T-cell (primary cell): ENCODE measurements around the gene MED27. TPM values are rescaled to one million over a fixed set of nuclear protein-coding genes. Genes with fewer than 3 reads are reported as not detected.

Experiments
- ATAC-seq, 4 experiments: fragments of 200-7000 bp in 3 of 4; fragments of 150-1000 bp in 1 of 4; cut with Tn5 transposase; replicated peaks in 1 of 4; 1 replicate in 3 of 4; 2 replicates in 1 of 4; pipeline ENCODE4 v1.10.0; 2021; ENCODE audit warnings: moderate library complexity in 3 of 4, mild to moderate bottlenecking in 2 of 4, moderate number of reproducible peaks in 1 of 4
- CTCF ChIA-PET, 2 donors: fragments of 300-600 bp; sonication (Branson Sonifier 250); formaldehyde crosslinking; loops; one replicate each; lab custom pipeline; 2022; ENCODE audit warnings: antibody characterized with exemption in 2 of 2; lab: Charles Lee
- POLR2A ChIA-PET, 2 donors: fragments of 300-600 bp; sonication (Branson Sonifier 250); formaldehyde crosslinking; loops; one replicate each; lab custom pipeline; 2022; ENCODE audit warnings: antibody characterized with exemption in 2 of 2; lab: Charles Lee
- DNase-seq, 35 experiments: peaks; one replicate each; pipeline versions ENCODE4 v3.0.0 to v3.0.0-alpha.2; 2013 to 2023
- H3K27ac ChIP-seq: one replicate; pipeline ENCODE4 v1.5.1; 2013; ENCODE audit warnings: low read length
- H3K27me3 ChIP-seq, 2 experiments: replicated peaks in 1 of 2; 1 replicate in 1 of 2; 2 replicates in 1 of 2; pipeline versions ENCODE4 v1.6.1 to v1.7.0; 2013; ENCODE audit warnings: low read length in 1 of 2, mixed read lengths in 1 of 2; ENCODE audit not compliant: control insufficient read depth in 2 of 2, insufficient read depth in 2 of 2; ENCODE audit errors: extremely low read depth in 1 of 2
- H3K36me3 ChIP-seq, 2 donors: 1 replicate in 1 of 2; 2 replicates in 1 of 2; pipeline versions ENCODE4 v1.6.1 to v1.7.0; 2013; ENCODE audit warnings: low read length in 1 of 2; ENCODE audit not compliant: control insufficient read depth in 2 of 2, insufficient read depth in 1 of 2; ENCODE audit errors: extremely low read depth in 1 of 2
- H3K4me1 ChIP-seq, 2 experiments: 1 replicate in 1 of 2; 2 replicates in 1 of 2; pipeline versions ENCODE4 v1.6.1 to v1.7.0; 2013; ENCODE audit warnings: low read length in 2 of 2, mixed read lengths in 1 of 2; ENCODE audit not compliant: insufficient read depth in 2 of 2, control insufficient read depth in 1 of 2; ENCODE audit errors: extremely low read depth in 1 of 2
- H3K4me3 ChIP-seq, 2 donors: 1 replicate in 1 of 2; 2 replicates in 1 of 2; pipeline versions ENCODE4 v1.5.1 to v1.7.0; 2013; ENCODE audit warnings: mild to moderate bottlenecking in 2 of 2, low read length in 1 of 2, moderate library complexity in 1 of 2; ENCODE audit not compliant: control insufficient read depth in 1 of 2; ENCODE audit errors: extremely low read depth in 1 of 2
- H3K9me3 ChIP-seq: 2 replicates; pipeline ENCODE4 v1.7.0; 2013
- H3K27ac Mint-ChIP-seq, 2 donors: one replicate each; pipeline ENCODE4 v1.8.0; 2020 to 2021; ENCODE audit warnings: mild to moderate bottlenecking in 2 of 2, mixed read lengths in 2 of 2
- H3K27me3 Mint-ChIP-seq, 2 donors: one replicate each; pipeline ENCODE4 v1.8.0; 2021 to 2022; ENCODE audit warnings: mixed read lengths in 2 of 2
- H3K36me3 Mint-ChIP-seq: one replicate; pipeline ENCODE4 v1.8.0; 2021; ENCODE audit warnings: mixed read lengths
- H3K4me1 Mint-ChIP-seq, 3 donors: one replicate each; pipeline ENCODE4 v1.8.0; 2020 to 2022; ENCODE audit warnings: mixed read lengths in 3 of 3, mild to moderate bottlenecking in 1 of 3
- H3K4me3 Mint-ChIP-seq, 3 donors: one replicate each; pipeline ENCODE4 v1.8.0; 2020 to 2022; ENCODE audit warnings: mild to moderate bottlenecking in 3 of 3, mixed read lengths in 3 of 3, moderate library complexity in 3 of 3
- H3K9me3 Mint-ChIP-seq, 3 donors: one replicate each; pipeline ENCODE4 v1.8.0; 2020 to 2022; ENCODE audit warnings: mixed read lengths in 3 of 3
- WGBS: methylation state at CpG from one replicate; pipeline ENCODE4 v1.1.5; 2013; ENCODE audit warnings: missing lambda C conversion rate; ENCODE audit not compliant: insufficient coverage; 5-methylcytosine and 5-hydroxymethylcytosine counted together
- total RNA-seq, 35 experiments: library from RNA in 6 of 35; stranded (reverse) in 6 of 35; fragments of 120-200 nt in 1 of 35; gene quantifications; one replicate each; pipeline versions ENCODE4 v1.2.1 to v1.2.4 and lab custom pipeline; 2013 to 2026

The MED27 gene
- total RNA-seq, 5 donors from 2014 or later (not counting 1 experiment from before 2014, with no cell fraction given): 15.0 to 26.7 (median 17.6) TPM

GRCh38 chr9:131879181-131879910, 200.3 kb downstream of the MED27 start:
- Mint-ChIP-seq H3K27ac (no peak overlapping the region), H3K4me3 (no peak overlapping the region), H3K36me3 (peaks cover 23% of the 10 kb centered on the region), H3K27me3 (no peaks in the 10 kb centered on the region), H3K4me1 (peaks cover 9 to 20% (median 12%) of the 10 kb centered on the region in 3 donors), H3K9me3 (no peaks in the 10 kb centered on the region)
- peak in 1 of 35 experiments; percentile 13 for DNase-seq
- ChIA-PET CTCF (no interaction called here), POLR2A (no interaction called here)
- 26% methylated on average over 3 of the region's 11 CpGs for WGBS
- no peak for ATAC-seq
- H3K4me3 ChIP-seq: no peak overlapping the region
- H3K9me3 ChIP-seq: no peaks in the 10 kb centered on the region
- H3K27me3 ChIP-seq: no peaks in the 10 kb centered on the region
- H3K27ac ChIP-seq: no peak overlapping the region
- peaks cover 3 to 4% of the 10 kb centered on the region in 2 donors for H3K36me3 ChIP-seq
- H3K4me1 ChIP-seq: peaks cover 0 to 2% of the 10 kb centered on the region in 2 experiments

- POLR2A ChIA-PET: no interaction called here
- no peak overlapping the region for H3K4me3 Mint-ChIP-seq
- H3K36me3 ChIP-seq: peaks cover 2 to 7% of the 10 kb centered on the region in 2 donors
Measured at GRCh38 chr9:131876486-131876885, 203.2 kb downstream of the MED27 start.

GRCh38 chr9:131875828-131876485, 203.7 kb downstream of the MED27 start:
- POLR2A ChIA-PET: no interaction called here
- DNase-seq (no peak), ATAC-seq (peak in 1 of 4 experiments; percentile 52)
- CTCF ChIA-PET: no interaction called here
- 78% methylated on average over 14 of the region's 17 CpGs for WGBS
- Histone ChIP-seq H3K27me3 (no peaks in the 10 kb centered on the region), H3K4me3 (no peak overlapping the region), H3K9me3 (no peaks in the 10 kb centered on the region), H3K27ac (no peak overlapping the region), H3K4me1 (no peaks in the 10 kb centered on the region), H3K36me3 (peaks cover 2 to 7% of the 10 kb centered on the region in 2 donors)
- Mint-ChIP-seq H3K27ac (no peak overlapping the region), H3K27me3 (no peaks in the 10 kb centered on the region), H3K9me3 (no peaks in the 10 kb centered on the region), H3K4me1 (peaks cover 6 to 8% (median 7%) of the 10 kb centered on the region in 3 donors), H3K4me3 (no peak overlapping the region), H3K36me3 (peaks cover 26% of the 10 kb centered on the region)

More at GRCh38 chr9:131876486-131876885, 203.2 kb downstream of the MED27 start:
- Histone ChIP-seq H3K27ac (no peak overlapping the region), H3K4me3 (no peak overlapping the region), H3K9me3 (no peaks in the 10 kb centered on the region), H3K4me1 (peaks cover 0 to 2% of the 10 kb centered on the region in 2 experiments), H3K27me3 (no peaks in the 10 kb centered on the region)
- no peak for ATAC-seq
- Mint-ChIP-seq H3K27ac (no peak overlapping the region), H3K27me3 (no peaks in the 10 kb centered on the region), H3K4me1 (peaks cover 8 to 10% (median 9%) of the 10 kb centered on the region in 3 donors), H3K9me3 (no peaks in the 10 kb centered on the region), H3K36me3 (peaks cover 26% of the 10 kb centered on the region)
- no peak for DNase-seq
- CTCF ChIA-PET: no interaction called here
- 98% methylated on average over 16 of the region's 16 CpGs for WGBS

- 92% methylated on average over 11 of the region's 12 CpGs for WGBS
- H3K9me3 Mint-ChIP-seq: no peaks in the 10 kb centered on the region
- H3K4me3 Mint-ChIP-seq: no peak overlapping the region
- CTCF ChIA-PET: no interaction called here
- peaks cover 4 to 8% (median 5%) of the 10 kb centered on the region in 3 donors for H3K4me1 Mint-ChIP-seq
- H3K36me3 ChIP-seq: peaks cover 2 to 7% of the 10 kb centered on the region in 2 donors
- H3K27me3 Mint-ChIP-seq: no peaks in the 10 kb centered on the region
- H3K36me3 Mint-ChIP-seq: peaks cover 26% of the 10 kb centered on the region
- no peak overlapping the region for H3K4me3 ChIP-seq
- H3K27ac ChIP-seq: no peak overlapping the region
- no peaks in the 10 kb centered on the region for H3K9me3 ChIP-seq
- H3K27ac Mint-ChIP-seq: no peak overlapping the region
- H3K4me1 ChIP-seq: no peaks in the 10 kb centered on the region
- DNase-seq (no peak), ATAC-seq (no peak)
- POLR2A ChIA-PET: no interaction called here
- H3K27me3 ChIP-seq: no peaks in the 10 kb centered on the region
Measured at GRCh38 chr9:131874916-131875670, 204.6 kb downstream of the MED27 start.

- Histone ChIP-seq H3K9me3 (no peaks in the 10 kb centered on the region), H3K4me1 (no peaks in the 10 kb centered on the region), H3K27me3 (no peaks in the 10 kb centered on the region), H3K27ac (no peak overlapping the region), H3K36me3 (peaks cover 2 to 7% of the 10 kb centered on the region in 2 donors), H3K4me3 (no peak overlapping the region)
- Mint-ChIP-seq H3K4me3 (no peak overlapping the region), H3K36me3 (peaks cover 27% of the 10 kb centered on the region), H3K27ac (no peak overlapping the region), H3K4me1 (peaks cover 4 to 6% (median 5%) of the 10 kb centered on the region in 3 donors), H3K9me3 (no peaks in the 10 kb centered on the region), H3K27me3 (no peaks in the 10 kb centered on the region)
- ATAC-seq (no peak), DNase-seq (no peak)
- POLR2A ChIA-PET: no interaction called here
- CTCF ChIA-PET: no interaction called here
- 94% methylated on average over 12 of the region's 12 CpGs for WGBS
Measured at GRCh38 chr9:131874447-131874846, 205.2 kb downstream of the MED27 start.

GRCh38 chr9:131873891-131874440, 205.7 kb downstream of the MED27 start:
- CTCF ChIA-PET: no interaction called here
- Mint-ChIP-seq H3K4me3 (no peak overlapping the region), H3K36me3 (peaks cover 28% of the 10 kb centered on the region), H3K9me3 (no peaks in the 10 kb centered on the region), H3K4me1 (peaks cover 4 to 6% (median 5%) of the 10 kb centered on the region in 3 donors), H3K27me3 (no peaks in the 10 kb centered on the region), H3K27ac (no peak overlapping the region)
- H3K27ac ChIP-seq: no peak overlapping the region
- DNase-seq (no peak), ATAC-seq (no peak)
- WGBS: 90% methylated on average over 10 of the region's 13 CpGs
- no peaks in the 10 kb centered on the region for H3K9me3 ChIP-seq
- no peaks in the 10 kb centered on the region for H3K27me3 ChIP-seq
- no peaks in the 10 kb centered on the region for H3K4me1 ChIP-seq
- peaks cover 2 to 7% of the 10 kb centered on the region in 2 donors for H3K36me3 ChIP-seq
- no peak overlapping the region for H3K4me3 ChIP-seq
- POLR2A ChIA-PET: no interaction called here
